A673 (cell line): ENCODE measurements around the gene SIMC1.

Experiments used
- CTCF ChIP-seq: fragments of 300-800, 200-600 bp; sonication (generic); conservative IDR thresholded peaks from 2 replicates; pipeline ENCODE4 v1.5.1; 2017; ENCODE audit warnings: low read depth, mild to moderate bottlenecking, antibody characterized with exemption, low read length, moderate library complexity, mixed read lengths
- EZH2 ChIP-seq: fragments of 200-600 bp; sonication (generic); IDR thresholded peaks from 2 replicates; pipeline ENCODE4 v1.6.1; 2017; ENCODE audit warnings: borderline replicate concordance, low read depth, mild to moderate bottlenecking, mixed read lengths, antibody characterized with exemption, low read length; ENCODE audit not compliant: poor library complexity, severe bottlenecking

DNA sequence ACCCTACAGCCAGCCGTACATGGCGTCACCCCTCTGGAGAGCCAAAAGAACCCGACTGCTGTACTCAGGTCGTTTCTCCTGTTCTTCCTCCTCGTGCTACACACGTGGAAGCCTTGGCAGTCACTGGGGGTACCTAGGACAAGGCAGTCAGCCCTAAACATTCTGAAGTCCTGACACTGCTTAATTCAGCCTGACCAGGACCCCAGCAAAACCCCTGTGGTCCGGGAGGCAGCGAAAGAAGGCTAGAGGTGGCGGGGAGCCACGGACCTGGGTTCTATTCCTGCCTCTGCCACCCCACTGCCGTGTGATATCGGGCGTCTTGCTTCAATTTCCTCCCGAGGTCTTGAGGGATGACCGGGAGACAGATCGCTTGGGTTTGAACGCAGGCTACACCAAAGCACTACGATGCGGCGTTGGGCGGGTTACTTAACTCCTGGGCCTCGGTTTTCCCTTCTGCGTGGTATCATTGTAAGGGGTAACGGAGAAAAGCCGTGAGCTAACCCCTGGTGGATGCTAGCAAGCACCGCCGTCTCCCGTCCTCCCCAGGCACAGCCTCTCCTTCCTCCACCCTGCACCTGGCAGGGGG is 126.6 kb downstream of the SIMC1 start:
- TF ChIP-seq CTCF = no peak
- TF ChIP-seq EZH2 = no peak
